A549 treated with CpdA at 1 μM for 4 hours (cell line): ENCODE data around the gene UFD1. TPM values are rescaled to one million over a fixed set of nuclear protein-coding genes. Genes with fewer than 3 reads are reported as not detected.

ENCODE experiments used
- total RNA-seq: library from RNA; stranded (reverse); fragments of 200-300 nt; extraction: Qiagen RNA extraction; gene quantifications from 5 replicates; pipeline ENCODE4 v1.2.3, GENCODE V29; 2022; ENCODE audit warnings: low read depth

Gene UFD1
- 93.2 to 102 TPM (median 100 TPM) in 5 replicates for total RNA-seq

GRCh38 chr22:19478901-19479354 lies at the start of gene UFD1:
TSS of gene UFD1 (minus strand) at chr22:19479193. CDS start at chr22:19479085, 108 bp downstream.

GRCh38 chr22:19524170-19525115 lies 45.5 kb upstream of the UFD1 start, which contains the start of gene CLDN5:
TSS of gene CLDN5 (minus strand) at chr22:19524410. CDS start at chr22:19524255, 155 bp downstream.

GRCh38 chr22:19479355-19480172 lies 571 bp upstream of the UFD1 start, which contains the start of gene CDC45:
TSS of gene CDC45 (plus strand) at chr22:19479920. CDS start at chr22:19479969, 49 bp downstream.

GRCh38 chr22:19447330-19448075 lies 31.5 kb downstream of the UFD1 start, which contains the start of gene C22orf39:
TSS of gene C22orf39 (minus strand) at chr22:19447711. CDS start at chr22:19447688, 23 bp downstream.

GRCh38 chr22:19432133-19432851 lies 46.7 kb downstream of the UFD1 start, which contains the start of gene MRPL40:
TSS of gene MRPL40 (plus strand) at chr22:19432545. CDS start at chr22:19432555, 10 bp downstream.

GRCh38 chr22:19431649-19432132 lies 47.3 kb downstream of the UFD1 start, which contains the start of gene HIRA:
TSS of gene HIRA (minus strand) at chr22:19431733. CDS start at chr22:19431476, 257 bp downstream.

Other genes starting within 250 kb of the UFD1 start
- gene CLTCL1, start 187.5 kb downstream of the UFD1 start, total RNA-seq, result 3.5 to 5.8 TPM (median 5.4 TPM) in 5 replicates
- gene HIRA, start 47.5 kb downstream of the UFD1 start, total RNA-seq, result 19.8 to 25.1 TPM (median 24.4 TPM) in 5 replicates
- gene MRPL40, start 46.6 kb downstream of the UFD1 start, total RNA-seq, result 38.2 to 47.5 TPM (median 47.0 TPM) in 5 replicates
- 11.7 to 16.0 TPM (median 14.3 TPM) in 5 replicates for gene C22orf39, start 31.5 kb downstream of the UFD1 start, total RNA-seq
- 24.1 to 27.9 TPM (median 24.8 TPM) in 5 replicates for gene CDC45, start 727 bp upstream of the UFD1 start, total RNA-seq
- gene CLDN5, start 45.2 kb upstream of the UFD1 start, total RNA-seq, result not detected in 5 replicates
- 7.8 to 10.4 TPM (median 8.7 TPM) in 5 replicates for gene SEPTIN5, start 235.3 kb upstream of the UFD1 start, total RNA-seq
- 1.2 to 1.5 TPM (median 1.5 TPM) in 4 of 5 replicates, not detected in the other for gene GP1BB, start 244.3 kb upstream of the UFD1 start, total RNA-seq